Keratinocyte (primary cell): ENCODE data around the gene SIGLEC8.

Experiments
- CTCF ChIP-seq, 3 experiments: IDR thresholded peaks in 1 of 3; conservative IDR thresholded peaks in 1 of 3; optimal IDR thresholded peaks in 1 of 3; 2 replicates in 2 of 3; 3 replicates in 1 of 3; pipeline versions ENCODE3 to v1.5.1; 2011; ENCODE audit warnings: low read length in 3 of 3, mild to moderate bottlenecking in 3 of 3, moderate library complexity in 2 of 3, control low read depth in 1 of 3, inconsistent platforms in 1 of 3; ENCODE audit not compliant: insufficient read depth in 2 of 3; ENCODE audit errors: extremely low read depth in 1 of 3
- EZH2 ChIP-seq: IDR thresholded peaks from one replicate; pipeline ENCODE4 v1.6.1; 2012; ENCODE audit warnings: inconsistent platforms, mild to moderate bottlenecking, low read length, moderate library complexity

- TF ChIP-seq CTCF (optimal IDR thresholded peaks at IDR 0.05 in 1 of 3, IDR thresholded peaks at IDR 0.05 in 1 of 3, conservative IDR thresholded peaks at IDR 0.05 in 1 of 3; ENCODE audit: extremely low read depth in 1 of 3, insufficient read depth in 2 of 3, low read length in 3 of 3) (no peak), EZH2 (no peak)
These were observed 17.9 kb upstream of the SIGLEC8 start for GRCh38 chr19:51476164-51476563.
